ENCODE data around the gene ADRM1. TPM values are rescaled to one million over a fixed set of nuclear protein-coding genes. Genes with fewer than 3 reads are reported as not detected.

ADRM1 gene
- total RNA-seq, 1 experiment from 2014 or later: 160 TPM

DNA sequence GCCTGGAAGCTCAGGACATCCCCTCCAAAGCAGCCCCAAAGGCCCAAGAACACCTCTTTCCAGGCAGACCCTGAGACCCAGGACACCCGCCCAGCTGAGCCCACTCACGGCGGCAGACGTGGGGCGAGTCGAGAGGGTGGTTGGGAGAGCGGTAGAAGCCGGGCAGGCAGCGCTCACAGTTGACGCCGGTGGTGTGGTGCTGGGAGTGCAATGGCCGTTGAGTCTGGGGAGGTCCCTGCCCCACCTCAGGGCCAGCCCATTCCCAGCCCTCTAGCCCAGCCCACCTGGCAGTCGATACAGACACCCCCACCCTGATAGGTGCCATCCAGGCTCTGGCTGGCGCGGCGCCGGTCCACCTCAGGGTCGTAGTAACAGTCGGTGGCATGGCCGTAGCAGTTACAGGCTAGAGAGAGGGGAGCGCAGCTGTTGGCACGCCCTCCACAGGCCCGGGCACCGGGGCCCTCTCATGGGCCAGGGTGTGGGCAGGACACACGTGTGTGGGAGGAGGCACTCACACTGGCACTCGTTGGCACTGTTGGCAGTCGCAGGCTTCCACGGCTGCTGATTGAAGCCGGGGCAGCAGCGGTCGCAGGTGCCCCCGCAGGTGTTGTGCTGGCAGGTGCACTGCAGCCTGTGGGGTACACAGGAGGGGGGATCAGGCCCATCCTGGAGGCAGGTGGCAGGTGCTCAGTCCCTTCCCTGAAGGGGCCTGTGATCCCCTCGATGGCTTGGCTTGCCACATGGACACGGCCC is 43.8 kb downstream of the ADRM1 start (continued):
- TF ChIP-seq, protein P1, sequence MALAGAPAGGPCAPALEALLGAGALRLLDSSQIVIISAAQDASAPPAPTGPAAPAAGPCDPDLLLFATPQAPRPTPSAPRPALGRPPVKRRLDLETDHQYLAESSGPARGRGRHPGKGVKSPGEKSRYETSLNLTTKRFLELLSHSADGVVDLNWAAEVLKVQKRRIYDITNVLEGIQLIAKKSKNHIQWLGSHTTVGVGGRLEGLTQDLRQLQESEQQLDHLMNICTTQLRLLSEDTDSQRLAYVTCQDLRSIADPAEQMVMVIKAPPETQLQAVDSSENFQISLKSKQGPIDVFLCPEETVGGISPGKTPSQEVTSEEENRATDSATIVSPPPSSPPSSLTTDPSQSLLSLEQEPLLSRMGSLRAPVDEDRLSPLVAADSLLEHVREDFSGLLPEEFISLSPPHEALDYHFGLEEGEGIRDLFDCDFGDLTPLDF (CRISPR knock-in tag; IDR thresholded peaks at IDR 0.05): no peak
- no peak for TF ChIP-seq TCF7 (CRISPR knock-in tag; IDR thresholded peaks at IDR 0.05; ENCODE audit: low read depth)
- no peak for TF ChIP-seq OVOL2 (CRISPR knock-in tag; IDR thresholded peaks at IDR 0.05; ENCODE audit: borderline replicate concordance)
- TF ChIP-seq, protein P2, sequence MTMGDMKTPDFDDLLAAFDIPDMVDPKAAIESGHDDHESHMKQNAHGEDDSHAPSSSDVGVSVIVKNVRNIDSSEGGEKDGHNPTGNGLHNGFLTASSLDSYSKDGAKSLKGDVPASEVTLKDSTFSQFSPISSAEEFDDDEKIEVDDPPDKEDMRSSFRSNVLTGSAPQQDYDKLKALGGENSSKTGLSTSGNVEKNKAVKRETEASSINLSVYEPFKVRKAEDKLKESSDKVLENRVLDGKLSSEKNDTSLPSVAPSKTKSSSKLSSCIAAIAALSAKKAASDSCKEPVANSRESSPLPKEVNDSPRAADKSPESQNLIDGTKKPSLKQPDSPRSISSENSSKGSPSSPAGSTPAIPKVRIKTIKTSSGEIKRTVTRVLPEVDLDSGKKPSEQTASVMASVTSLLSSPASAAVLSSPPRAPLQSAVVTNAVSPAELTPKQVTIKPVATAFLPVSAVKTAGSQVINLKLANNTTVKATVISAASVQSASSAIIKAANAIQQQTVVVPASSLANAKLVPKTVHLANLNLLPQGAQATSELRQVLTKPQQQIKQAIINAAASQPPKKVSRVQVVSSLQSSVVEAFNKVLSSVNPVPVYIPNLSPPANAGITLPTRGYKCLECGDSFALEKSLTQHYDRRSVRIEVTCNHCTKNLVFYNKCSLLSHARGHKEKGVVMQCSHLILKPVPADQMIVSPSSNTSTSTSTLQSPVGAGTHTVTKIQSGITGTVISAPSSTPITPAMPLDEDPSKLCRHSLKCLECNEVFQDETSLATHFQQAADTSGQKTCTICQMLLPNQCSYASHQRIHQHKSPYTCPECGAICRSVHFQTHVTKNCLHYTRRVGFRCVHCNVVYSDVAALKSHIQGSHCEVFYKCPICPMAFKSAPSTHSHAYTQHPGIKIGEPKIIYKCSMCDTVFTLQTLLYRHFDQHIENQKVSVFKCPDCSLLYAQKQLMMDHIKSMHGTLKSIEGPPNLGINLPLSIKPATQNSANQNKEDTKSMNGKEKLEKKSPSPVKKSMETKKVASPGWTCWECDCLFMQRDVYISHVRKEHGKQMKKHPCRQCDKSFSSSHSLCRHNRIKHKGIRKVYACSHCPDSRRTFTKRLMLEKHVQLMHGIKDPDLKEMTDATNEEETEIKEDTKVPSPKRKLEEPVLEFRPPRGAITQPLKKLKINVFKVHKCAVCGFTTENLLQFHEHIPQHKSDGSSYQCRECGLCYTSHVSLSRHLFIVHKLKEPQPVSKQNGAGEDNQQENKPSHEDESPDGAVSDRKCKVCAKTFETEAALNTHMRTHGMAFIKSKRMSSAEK (CRISPR knock-in tag; IDR thresholded peaks at IDR 0.05; ENCODE audit: borderline replicate concordance): no peak
- TF ChIP-seq KAT7 (CRISPR knock-in tag; IDR thresholded peaks at IDR 0.05; ENCODE audit: borderline replicate concordance): no peak
- no peak for TF ChIP-seq RORB (CRISPR knock-in tag; IDR thresholded peaks at IDR 0.05)

DNA sequence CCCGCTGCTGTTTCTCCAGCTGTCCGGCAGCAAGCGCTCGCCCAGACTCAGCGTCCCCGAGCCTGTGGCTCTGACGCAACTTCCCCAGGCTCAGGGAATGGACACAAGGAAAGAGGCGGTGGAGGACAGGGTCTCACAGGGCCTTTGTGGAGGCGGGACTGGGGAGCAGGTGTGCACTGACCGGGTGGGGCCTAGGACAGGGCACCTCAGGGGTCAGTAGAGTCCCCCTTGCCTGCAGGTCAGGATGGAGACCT is 44.3 kb downstream of the ADRM1 start:
- TF ChIP-seq RORB (CRISPR knock-in tag; IDR thresholded peaks at IDR 0.05) (no peak), NFYB (CRISPR knock-in tag; conservative IDR thresholded peaks at IDR 0.05; ENCODE audit: low read depth) (no peak), MXD4 (CRISPR knock-in tag; IDR thresholded peaks at IDR 0.05; ENCODE audit: borderline replicate concordance) (no peak), ETV6 (CRISPR knock-in tag; IDR thresholded peaks at IDR 0.05) (no peak), ZNF281 (CRISPR knock-in tag; IDR thresholded peaks at IDR 0.05) (no peak), TEAD1 (CRISPR knock-in tag; IDR thresholded peaks at IDR 0.05) (no peak), ZBTB43 (CRISPR knock-in tag; IDR thresholded peaks at IDR 0.05) (no peak)
- TF ChIP-seq, protein P1 (CRISPR knock-in tag; IDR thresholded peaks at IDR 0.05): no peak
- TF ChIP-seq, protein P2 (CRISPR knock-in tag; IDR thresholded peaks at IDR 0.05; ENCODE audit: borderline replicate concordance): no peak
- TF ChIP-seq, protein P3, sequence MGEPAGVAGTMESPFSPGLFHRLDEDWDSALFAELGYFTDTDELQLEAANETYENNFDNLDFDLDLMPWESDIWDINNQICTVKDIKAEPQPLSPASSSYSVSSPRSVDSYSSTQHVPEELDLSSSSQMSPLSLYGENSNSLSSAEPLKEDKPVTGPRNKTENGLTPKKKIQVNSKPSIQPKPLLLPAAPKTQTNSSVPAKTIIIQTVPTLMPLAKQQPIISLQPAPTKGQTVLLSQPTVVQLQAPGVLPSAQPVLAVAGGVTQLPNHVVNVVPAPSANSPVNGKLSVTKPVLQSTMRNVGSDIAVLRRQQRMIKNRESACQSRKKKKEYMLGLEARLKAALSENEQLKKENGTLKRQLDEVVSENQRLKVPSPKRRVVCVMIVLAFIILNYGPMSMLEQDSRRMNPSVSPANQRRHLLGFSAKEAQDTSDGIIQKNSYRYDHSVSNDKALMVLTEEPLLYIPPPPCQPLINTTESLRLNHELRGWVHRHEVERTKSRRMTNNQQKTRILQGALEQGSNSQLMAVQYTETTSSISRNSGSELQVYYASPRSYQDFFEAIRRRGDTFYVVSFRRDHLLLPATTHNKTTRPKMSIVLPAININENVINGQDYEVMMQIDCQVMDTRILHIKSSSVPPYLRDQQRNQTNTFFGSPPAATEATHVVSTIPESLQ (CRISPR knock-in tag; IDR thresholded peaks at IDR 0.05): no peak
- ChIA-PET CTCF (no interaction called here), POLR2A (no interaction called here)
- Mint-ChIP-seq H3K9me3 (peaks cover 9% of the 10 kb centered on the region), H3K36me3 (peaks cover 65% of the 10 kb centered on the region), H3K27ac (no peak overlapping the region), H3K4me3 (no peak overlapping the region), H3K27me3 (ENCODE audit: low read depth) (no peaks in the 10 kb centered on the region), H3K4me1 (peaks cover 2% of the 10 kb centered on the region; the same call in 1 of the 2 replicates)
- ATAC-seq (no peak), DNase-seq (ENCODE audit: low spot score) (no peak)
